Upper lobe of left lung (tissue), 6 donors: ENCODE measurements around the gene CHP2. TPM values are rescaled to one million over a fixed set of nuclear protein-coding genes. Genes with fewer than 3 reads are reported as not detected.
"Not testable (repeated sequence)": the region's sequence is repeated elsewhere in the genome, so short reads cannot be mapped to it uniquely, and the experiment has no call there.

Experiments
- ATAC-seq, 2 donors: fragments of 200-7000 bp; cut with Tn5 transposase; one replicate each; pipeline ENCODE4 v1.9.1; 2022; ENCODE audit warnings: mild to moderate bottlenecking in 2 of 2, moderate library complexity in 2 of 2; ENCODE audit not compliant: low FRiP score in 2 of 2
- DNase-seq, 2 donors: peaks; one replicate each; pipeline ENCODE4 v3.0.0-alpha.2; 2019 to 2020
- H3K27ac ChIP-seq, 4 donors: fragments of 200-600 bp; sonication (generic); one replicate each; pipeline ENCODE4 v1.5.1; 2016 to 2019
- H3K27me3 ChIP-seq, 4 donors: fragments of 200-600 bp; sonication (generic); one replicate each; pipeline ENCODE4 v1.5.1; 2017 to 2019
- H3K36me3 ChIP-seq, 4 donors: fragments of 200-600 bp; sonication (generic); one replicate each; pipeline ENCODE4 v1.5.1; 2016 to 2019
- H3K4me1 ChIP-seq, 4 donors: fragments of 200-600 bp; sonication (generic); one replicate each; pipeline ENCODE4 v1.5.1; 2018 to 2019
- H3K4me3 ChIP-seq, 4 donors: fragments of 200-600 bp; sonication (generic); one replicate each; pipeline ENCODE4 v1.5.1; 2017 to 2019; ENCODE audit warnings: mild to moderate bottlenecking in 2 of 4, moderate library complexity in 1 of 4
- H3K9me3 ChIP-seq, 4 donors: fragments of 200-600 bp; sonication (generic); one replicate each; pipeline ENCODE4 v1.5.1; 2018 to 2019
- EP300 ChIP-seq, 4 donors: sonication (generic); formaldehyde crosslinking; IDR thresholded peaks; one replicate each; pipeline ENCODE4 v1.5.1; 2017; ENCODE audit warnings: antibody characterized with exemption in 4 of 4, control low read depth in 2 of 4
- POLR2A ChIP-seq, 4 donors: fragments of 450-650 bp; IDR thresholded peaks; one replicate each; pipeline ENCODE4 v1.5.1; 2016 to 2017; ENCODE audit warnings: antibody characterized with exemption in 4 of 4, mild to moderate bottlenecking in 2 of 4
- POLR2AphosphoS5 ChIP-seq, 2 donors: sonication (generic); formaldehyde crosslinking; IDR thresholded peaks; one replicate each; pipeline ENCODE4 v1.5.1; 2017; ENCODE audit warnings: antibody characterized with exemption in 2 of 2
- whole genome bisulfite sequencing, 2 donors: methylation state at CpG; one replicate each; pipeline ENCODE4 v1.1.5; 2017 to 2018; 5-methylcytosine and 5-hydroxymethylcytosine counted together
- total RNA-seq, 6 donors: library from RNA; depleted of rRNA in 4 of 6; stranded (reverse); fragments of >200 nt in 4 of 6; gene quantifications; one replicate each; pipeline versions ENCODE4 v1.1.0 to v1.2.1, GENCODE V29; 2016 to 2021
- TF ChIP-seq, protein P1 (sequence below), 6 experiments: fragments of 450-650 bp in 4 of 6; fragments of 200-600 bp in 2 of 6; sonication (generic) in 2 of 6; IDR thresholded peaks; one replicate each; pipeline ENCODE4 v1.5.1; 2016 to 2019; ENCODE audit warnings: antibody characterized with exemption in 6 of 6
- donor health status: DM: no; HTN: no; CAD: no; lungs with moderate emphysema.
- donor health status: DM: no; HTN: yes; CAD: no; lungs with severe emphysema.

Gene CHP2
- total RNA-seq, 6 donors from 2014 or later, result 0.20 to 5.2 TPM; not detected in 4

DNA sequence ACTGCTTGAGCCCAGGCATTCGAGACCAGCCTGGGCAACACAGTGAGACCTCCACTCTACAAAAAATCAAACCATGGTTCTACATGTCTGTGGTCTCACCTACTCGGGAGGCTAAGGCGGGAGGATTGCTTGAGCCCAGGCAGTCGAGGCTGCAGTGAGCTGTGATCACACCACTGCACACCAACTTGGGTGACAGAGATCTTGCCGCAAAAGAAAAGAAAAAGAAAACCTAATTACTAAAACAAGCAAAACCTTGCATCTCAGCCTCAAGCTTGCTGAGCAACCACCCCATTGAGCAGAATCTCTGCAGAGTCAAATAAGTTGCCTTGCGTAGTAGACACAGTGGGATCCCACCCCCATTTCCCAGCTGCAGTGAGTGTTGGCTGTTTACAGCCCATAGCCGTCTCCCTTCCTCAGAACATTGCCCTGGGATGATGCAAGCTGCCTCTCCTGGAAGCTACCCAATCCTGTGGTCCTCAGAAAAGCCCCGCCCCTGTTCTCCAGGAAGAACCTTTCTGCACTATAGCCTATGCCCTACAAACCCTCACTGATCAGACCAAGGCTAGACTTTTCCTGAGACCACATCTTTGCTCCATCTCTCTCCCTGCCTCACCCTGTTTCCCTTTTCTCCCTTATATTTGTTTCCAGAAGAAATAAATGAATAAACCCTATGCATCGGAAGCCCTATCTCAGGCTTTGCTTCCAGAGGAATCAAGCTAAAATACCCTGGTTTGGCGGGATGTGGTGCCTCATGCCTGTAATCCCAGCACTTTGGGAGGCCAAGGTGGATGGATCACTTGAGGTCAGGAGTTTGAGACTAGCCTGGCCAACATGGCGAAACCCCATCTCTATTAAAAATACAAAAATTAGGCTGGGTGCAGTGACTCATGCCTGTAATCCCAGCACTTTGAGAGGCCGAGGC, 25.1 kb upstream of the CHP2 start:
- ATAC-seq, result peak in 1 of 2 donors; percentile 43
- WGBS, 2 donors, result 77 to 80% methylated on average over 12 of the region's 12 CpGs

DNA sequence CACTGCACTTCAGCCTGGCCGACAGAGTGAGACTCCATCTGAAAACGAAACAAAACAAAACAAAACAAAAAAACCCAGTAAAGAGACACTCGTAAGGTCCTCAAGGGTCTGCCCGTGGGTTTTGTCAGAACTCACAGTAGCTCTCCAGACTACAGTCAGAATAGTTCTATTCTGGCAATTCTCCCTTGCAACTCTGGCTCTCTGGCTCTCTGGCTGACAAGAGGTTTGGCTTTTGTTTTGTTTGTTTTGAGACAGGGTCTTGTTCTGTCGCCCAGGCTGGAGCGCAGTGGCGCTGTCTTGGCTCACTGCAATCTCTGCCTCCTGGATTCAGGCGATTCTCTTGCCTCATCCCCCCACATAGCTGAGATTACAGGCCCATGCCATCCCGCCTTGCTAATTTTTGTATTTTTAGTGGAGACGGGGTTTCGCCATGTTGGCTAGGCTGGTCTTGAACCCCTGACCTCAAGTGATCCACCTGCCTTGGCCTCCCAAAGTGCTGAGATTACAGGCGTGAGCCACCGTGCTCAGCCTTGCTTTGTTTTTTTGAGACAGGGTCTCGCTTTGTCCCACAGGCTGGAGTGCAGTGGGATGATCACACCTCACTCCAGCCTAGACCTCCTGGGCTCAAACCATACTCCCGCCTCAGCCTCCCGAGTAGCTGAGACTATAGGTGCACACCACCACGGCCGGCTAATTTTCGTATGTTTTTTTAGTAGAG, 20.5 kb upstream of the CHP2 start:
- Histone ChIP-seq H3K4me3 (no peak overlapping the region), H3K27ac (no peak overlapping the region), H3K27me3 (no peaks in the 10 kb centered on the region), H3K4me1 (no peaks in the 10 kb centered on the region), H3K36me3 (no peaks in the 10 kb centered on the region), H3K9me3 (no peaks in the 10 kb centered on the region)
- no peak for TF ChIP-seq POLR2AphosphoS5 (IDR thresholded peaks at IDR 0.05)
- 79 to 82% methylated on average over 19 of the region's 19 CpGs for WGBS, 2 donors
- no peak for DNase-seq
- no peak for ATAC-seq

More for the DNA sequence above, 25.1 kb upstream of the CHP2 start:
- H3K9me3 ChIP-seq, result no peaks in the 10 kb centered on the region
- H3K4me3 ChIP-seq, result no peak overlapping the region
- H3K36me3 ChIP-seq, result no peaks in the 10 kb centered on the region
- DNase-seq, result peak in 1 of 2 donors; percentile 33
- no peaks in the 10 kb centered on the region for H3K27me3 ChIP-seq
- peaks cover 0 to 4% (median 0%) of the 10 kb centered on the region in 4 donors for H3K4me1 ChIP-seq
- no peak for TF ChIP-seq POLR2AphosphoS5 (IDR thresholded peaks at IDR 0.05)
- H3K27ac ChIP-seq, result no peak overlapping the region

DNA sequence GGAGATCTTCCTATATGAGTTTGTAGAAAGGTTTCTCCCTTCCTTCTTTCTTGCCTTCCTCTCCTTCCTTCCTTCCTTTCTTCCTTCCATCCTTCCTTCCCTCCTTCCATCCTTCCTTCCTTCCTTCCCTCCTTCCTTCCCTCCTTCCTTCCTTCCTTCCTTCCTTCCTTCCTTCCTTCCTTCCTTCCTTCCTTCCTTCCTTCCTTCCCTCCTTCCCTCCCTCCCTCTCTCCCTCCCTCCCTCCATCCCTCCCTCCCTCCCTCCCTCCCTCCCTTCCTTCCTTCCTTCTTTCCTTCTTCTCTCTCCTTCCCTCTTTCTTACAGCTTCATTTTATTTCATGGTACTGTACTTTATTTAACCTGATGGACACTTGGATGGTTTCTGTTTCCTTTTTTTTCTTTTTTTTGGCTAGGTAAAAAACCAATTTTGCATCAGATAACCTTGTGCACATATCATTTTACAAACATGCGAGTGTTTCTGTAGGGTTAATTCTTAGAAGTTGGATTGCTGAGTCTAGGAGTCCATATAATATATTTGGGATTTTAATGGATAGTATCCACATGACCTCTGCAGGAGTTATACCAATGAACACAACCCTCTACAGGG, 17.3 kb upstream of the CHP2 start:
- WGBS, 2 donors, result 83 to 88% methylated on average over 1 of the region's 1 CpG

DNA sequence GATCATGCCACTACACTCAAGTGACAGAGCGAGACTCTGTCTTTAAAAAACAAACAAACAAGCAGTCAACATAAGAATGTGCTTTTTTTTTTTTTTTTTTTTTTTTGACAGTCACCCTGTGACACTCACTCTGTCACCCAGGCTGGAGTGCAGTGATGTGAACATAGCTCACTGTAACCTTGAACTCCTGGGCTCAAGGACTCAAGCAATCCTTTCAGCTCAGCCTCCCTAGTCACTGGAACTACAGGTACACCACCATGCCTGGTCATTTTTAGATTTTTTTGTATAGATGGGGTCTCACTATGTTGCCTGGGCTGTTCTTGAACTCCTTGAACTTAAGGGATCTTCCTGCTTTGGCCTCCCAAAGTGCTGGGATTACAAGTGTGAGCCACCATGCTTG, 15.3 kb upstream of the CHP2 start:
- TF ChIP-seq, protein P1, sequence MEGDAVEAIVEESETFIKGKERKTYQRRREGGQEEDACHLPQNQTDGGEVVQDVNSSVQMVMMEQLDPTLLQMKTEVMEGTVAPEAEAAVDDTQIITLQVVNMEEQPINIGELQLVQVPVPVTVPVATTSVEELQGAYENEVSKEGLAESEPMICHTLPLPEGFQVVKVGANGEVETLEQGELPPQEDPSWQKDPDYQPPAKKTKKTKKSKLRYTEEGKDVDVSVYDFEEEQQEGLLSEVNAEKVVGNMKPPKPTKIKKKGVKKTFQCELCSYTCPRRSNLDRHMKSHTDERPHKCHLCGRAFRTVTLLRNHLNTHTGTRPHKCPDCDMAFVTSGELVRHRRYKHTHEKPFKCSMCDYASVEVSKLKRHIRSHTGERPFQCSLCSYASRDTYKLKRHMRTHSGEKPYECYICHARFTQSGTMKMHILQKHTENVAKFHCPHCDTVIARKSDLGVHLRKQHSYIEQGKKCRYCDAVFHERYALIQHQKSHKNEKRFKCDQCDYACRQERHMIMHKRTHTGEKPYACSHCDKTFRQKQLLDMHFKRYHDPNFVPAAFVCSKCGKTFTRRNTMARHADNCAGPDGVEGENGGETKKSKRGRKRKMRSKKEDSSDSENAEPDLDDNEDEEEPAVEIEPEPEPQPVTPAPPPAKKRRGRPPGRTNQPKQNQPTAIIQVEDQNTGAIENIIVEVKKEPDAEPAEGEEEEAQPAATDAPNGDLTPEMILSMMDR (IDR thresholded peaks at IDR 0.05), result no peak
- no peak for TF ChIP-seq POLR2AphosphoS5 (IDR thresholded peaks at IDR 0.05)
- no peak for TF ChIP-seq EP300 (IDR thresholded peaks at IDR 0.05)
- no peak overlapping the region for H3K27ac ChIP-seq
- no peak for DNase-seq
- no peaks in the 10 kb centered on the region for H3K27me3 ChIP-seq
- H3K4me1 ChIP-seq, result no peaks in the 10 kb centered on the region
- H3K4me3 ChIP-seq, result no peak overlapping the region
- 42 to 59% methylated on average over 1 of the region's 1 CpG for WGBS, 2 donors
- no peaks in the 10 kb centered on the region for H3K9me3 ChIP-seq
- no peaks in the 10 kb centered on the region for H3K36me3 ChIP-seq
- ATAC-seq, result no peak

More for the DNA sequence above, 17.3 kb upstream of the CHP2 start:
- H3K36me3 ChIP-seq, H3K4me3 ChIP-seq, H3K27me3 ChIP-seq, H3K4me1 ChIP-seq, ATAC-seq, H3K9me3 ChIP-seq, DNase-seq, H3K27ac ChIP-seq: not testable (repeated sequence)

DNA sequence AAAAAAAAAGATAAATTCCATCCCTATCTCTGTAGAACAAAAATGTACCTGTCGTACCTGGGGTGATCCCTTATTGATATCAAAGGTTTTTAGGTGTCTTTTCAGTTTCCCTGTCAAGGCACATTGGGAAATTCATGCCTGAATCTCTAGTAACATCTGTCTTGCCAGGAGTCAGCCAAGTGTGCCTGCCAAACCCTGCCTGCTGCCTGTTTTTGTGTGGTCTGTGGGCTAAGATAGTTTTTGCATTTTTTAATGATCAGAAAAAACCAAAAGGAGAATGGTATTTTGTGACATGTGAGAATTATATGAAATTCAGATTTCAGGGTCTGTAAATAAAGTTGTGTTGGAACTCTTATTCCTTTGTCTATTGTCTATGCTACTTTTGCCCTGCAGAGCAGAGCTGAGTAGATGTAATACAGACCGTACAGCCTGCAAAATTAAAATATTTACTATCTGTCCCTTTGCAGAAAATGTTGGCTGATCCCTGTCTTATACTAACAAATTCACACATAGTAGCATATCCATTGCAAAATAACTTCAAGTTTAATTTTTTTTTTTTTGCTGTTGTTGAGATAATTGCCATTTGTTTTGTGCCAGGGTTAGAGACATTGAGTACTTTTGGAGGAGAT, 13.0 kb upstream of the CHP2 start:
- Histone ChIP-seq H3K9me3 (no peaks in the 10 kb centered on the region), H3K27ac (no peak overlapping the region), H3K4me3 (no peak overlapping the region), H3K27me3 (no peaks in the 10 kb centered on the region), H3K36me3 (no peaks in the 10 kb centered on the region), H3K4me1 (no peaks in the 10 kb centered on the region)
- TF ChIP-seq EP300 (IDR thresholded peaks at IDR 0.05), result no peak
- TF ChIP-seq POLR2AphosphoS5 (IDR thresholded peaks at IDR 0.05), result no peak
- TF ChIP-seq POLR2A (IDR thresholded peaks at IDR 0.05), result no peak
- TF ChIP-seq, protein P1 (IDR thresholded peaks at IDR 0.05), result no peak
- DNase-seq (no peak), ATAC-seq (no peak)
- WGBS, 2 donors, result 54 to 59% methylated on average over 2 of the region's 2 CpGs

DNA sequence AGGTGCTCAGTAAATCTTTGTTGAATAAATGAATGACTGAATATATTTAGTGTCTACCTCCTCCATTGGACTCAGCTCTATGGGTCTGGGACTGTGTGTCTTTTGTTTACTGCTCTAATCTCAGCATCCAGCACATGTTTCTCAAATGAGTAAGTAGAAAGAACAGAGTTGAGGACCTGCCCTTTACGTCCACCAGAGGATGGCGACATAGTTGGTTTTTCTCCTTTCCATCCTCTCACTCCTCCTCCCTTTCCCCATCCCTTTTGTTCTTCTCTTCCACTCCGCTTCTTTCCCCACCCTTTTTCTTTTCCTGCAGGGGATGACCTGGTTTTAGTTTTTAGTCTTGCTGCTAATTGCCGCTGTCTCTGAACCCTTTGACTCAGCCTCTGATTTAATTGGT, 12.1 kb upstream of the CHP2 start:
- WGBS, 2 donors, result 39 to 50% methylated on average over 4 of the region's 4 CpGs
- TF ChIP-seq EP300 (IDR thresholded peaks at IDR 0.05) (no peak), POLR2AphosphoS5 (IDR thresholded peaks at IDR 0.05) (no peak), POLR2A (IDR thresholded peaks at IDR 0.05) (no peak)
- TF ChIP-seq, protein P1 (IDR thresholded peaks at IDR 0.05), result no peak

More for the DNA sequence above, 12.1 kb upstream of the CHP2 start:
- no peak for ATAC-seq
- Histone ChIP-seq H3K4me3 (no peak overlapping the region), H3K36me3 (no peaks in the 10 kb centered on the region), H3K4me1 (no peaks in the 10 kb centered on the region), H3K9me3 (no peaks in the 10 kb centered on the region), H3K27me3 (no peaks in the 10 kb centered on the region), H3K27ac (no peak overlapping the region)
- DNase-seq, result no peak
